ENCODE results near the gene FOXE3.
"Not testable (repeated sequence)": the region's sequence is repeated elsewhere in the genome, so short reads cannot be mapped to it uniquely, and the experiment has no call there.

The FOXE3 gene

GRCh38 chr1:47450606-47451005 lies 34.5 kb downstream of the FOXE3 start:
- DNase-seq, result no peak

- DNase-seq, result no peak
Observed at GRCh38 chr1:47452426-47452825, 36.3 kb downstream of the FOXE3 start.

GRCh38 chr1:47453910-47454309 lies 37.8 kb downstream of the FOXE3 start:
- not testable (repeated sequence) for DNase-seq

GRCh38 chr1:47456250-47456649 lies 40.2 kb downstream of the FOXE3 start:
- DNase-seq, result no peak

- DNase-seq, result not testable (repeated sequence)
Observed at GRCh38 chr1:47457547-47457946, 41.5 kb downstream of the FOXE3 start.

- DNase-seq, result no peak
Observed at GRCh38 chr1:47459253-47459788, 43.2 kb downstream of the FOXE3 start.

GRCh38 chr1:47460040-47460439 lies 44.0 kb downstream of the FOXE3 start:
- DNase-seq, result no peak

GRCh38 chr1:47460456-47460855 lies 44.4 kb downstream of the FOXE3 start:
- DNase-seq, result no peak

- no peak for DNase-seq
Observed at GRCh38 chr1:47465605-47466004, 49.5 kb downstream of the FOXE3 start.

Data from activated CD4-positive, CD25-positive, alpha-beta regulatory T cell (primary cell).